Pancreas (tissue), 10 donors: ENCODE measurements around the gene AFG3L2. TPM values are rescaled to one million over a fixed set of nuclear protein-coding genes. Genes with fewer than 3 reads are reported as not detected.

Source experiments
- ATAC-seq, 4 donors: fragments of 200-7000 bp; cut with Tn5 transposase; one replicate each; pipeline versions ENCODE4 v1.8.0 to v1.9.1; 2020; ENCODE audit warnings: mild to moderate bottlenecking in 4 of 4, moderate library complexity in 4 of 4
- DNase-seq, 6 donors: peaks; one replicate each; pipeline ENCODE4 v3.0.0-alpha.2; 2020
- FAIRE-seq: peaks from 2 replicates; lab custom pipeline; 2012; peaks lifted over from hg19 to GRCh38; lab: Jason Lieb, UNC
- H3K27ac ChIP-seq, 4 donors: fragments of 200-600 bp; sonication (generic); 1 replicate in 3 of 4; 2 replicates in 1 of 4; pipeline versions ENCODE4 v1.5.0 to v1.8.0; 2020
- H3K27me3 ChIP-seq, 4 donors: fragments of 200-600 bp; one replicate each; pipeline ENCODE4 v1.8.0; 2021
- H3K36me3 ChIP-seq, 3 donors: fragments of 200-600 bp; sonication (generic) in 1 of 3; one replicate each; pipeline versions ENCODE4 v1.5.0 to v1.8.0; 2020 to 2021
- H3K4me1 ChIP-seq, 3 donors: fragments of 200-600 bp; one replicate each; pipeline ENCODE4 v1.8.0; 2021
- H3K4me3 ChIP-seq, 4 donors: fragments of 200-600 bp; sonication (generic) in 2 of 4; one replicate each; pipeline versions ENCODE4 v1.5.0 to v1.8.0; 2020 to 2021
- H3K9me3 ChIP-seq, 4 donors: fragments of 200-600 bp; one replicate each; pipeline ENCODE4 v1.8.0; 2021
- WGBS, 2 donors: extraction: QIAGEN DNeasy Blood & Tissue Kit; methylation state at CpG; one replicate each; pipeline ENCODE4 v1.1.7; 2013; 5-methylcytosine and 5-hydroxymethylcytosine counted together
- intact Hi-C, 3 donors: fragments of 100-400 bp; cut with DNase I; formaldehyde crosslinking; loops; one replicate each; pipeline versions ENCODE4 v1.11.1 to v1.14.2; 2022
- polyA plus RNA-seq, 2 donors: library from polyadenylated mRNA; stranded (reverse); fragments of 200-250 nt; gene quantifications; one replicate each; pipeline ENCODE4 v1.2.3, GENCODE V29; 2013
- total RNA-seq, 6 donors: library from RNA; stranded (reverse); fragmentation: NEBNext Ultra II Directional in 4 of 6; extraction: Animal tissue kit (Norgen Biotek cat#: 25700) in 4 of 6; gene quantifications; one replicate each; pipeline versions ENCODE4 v1.2.1 to v1.2.4, GENCODE V29; 2021 to 2023
- TF ChIP-seq, protein P1 (sequence below), 4 donors: fragments of 200-600 bp; sonication (generic) in 3 of 4; IDR thresholded peaks; one replicate each; pipeline versions ENCODE4 v1.5.0 to v1.8.0; 2021; ENCODE audit warnings: antibody characterized with exemption in 4 of 4
- donor health status: healthy with polysubstance abuse.
- donor health status: DM: no; HTN: no; CAD: no; lungs with moderate emphysema.
- donor health status: DM: no; HTN: no; CAD: no.
- donor health status: control.
- donor health status: control.
- donor health status: Bipolar disorder and iron deficiency.
- donor health status: DM: yes; HTN: yes; CAD: no.
- donor health status: DM: no; HTN: no; CAD: no.
- donor health status: DM: no; HTN: no; CAD: no.
- donor health status: DM: yes; HTN: yes; CAD: no.

Gene AFG3L2
- total and polyA plus RNA-seq, 8 donors, result 13.6 to 31.1 (median 23.4) TPM

DNA sequence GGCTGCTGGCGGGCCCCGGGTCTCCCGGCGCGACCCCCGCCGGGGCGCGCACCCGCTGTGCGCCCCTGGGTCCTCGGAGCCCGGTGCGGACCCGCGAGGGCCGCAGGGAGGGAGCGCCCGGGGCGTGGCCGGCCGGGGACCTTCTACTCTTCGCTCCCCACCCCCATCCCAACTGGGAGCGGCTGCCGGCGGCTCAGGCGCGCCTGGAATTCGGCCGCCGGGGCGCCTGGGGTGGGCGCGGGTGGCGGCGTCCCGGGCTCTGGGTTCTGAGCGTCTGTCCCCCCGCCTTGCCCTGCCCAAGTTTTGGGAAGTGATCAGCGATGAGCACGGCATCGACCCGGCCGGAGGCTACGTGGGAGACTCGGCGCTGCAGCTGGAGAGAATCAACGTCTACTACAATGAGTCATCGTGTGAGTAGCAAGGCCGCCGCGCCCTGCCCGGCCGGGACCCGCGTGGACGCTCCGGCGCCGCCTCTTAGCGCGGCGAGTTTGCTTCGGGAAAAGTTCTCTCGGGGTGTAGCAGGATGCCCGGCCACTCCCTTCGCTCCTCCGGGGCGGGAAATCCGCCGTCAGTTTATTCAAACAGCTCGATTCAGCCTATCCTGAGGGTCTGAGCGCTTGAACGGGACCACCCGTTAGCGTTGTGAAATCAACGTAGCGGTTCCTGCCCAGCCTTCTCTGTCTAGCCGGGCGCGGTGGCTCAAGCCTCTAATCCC lies 68.5 kb downstream of the AFG3L2 start:
- peak overlapping the region; percentile 67 to 91 (median 82) for H3K27ac ChIP-seq
- H3K9me3 ChIP-seq, result no peaks in the 10 kb centered on the region
- ATAC-seq (peak; percentile 73 to 80 (median 78)), FAIRE-seq (no peak), DNase-seq (peak; percentile 71 to 88 (median 80))
- 1% methylated on average over 63 to 81 of the region's 81 CpGs for WGBS, 2 donors
- peaks cover 4 to 10% (median 5%) of the 10 kb centered on the region in 3 donors for H3K4me1 ChIP-seq
- H3K27me3 ChIP-seq, result no peaks in the 10 kb centered on the region
- peak overlapping the region; percentile 65 to 85 (median 78) for H3K4me3 ChIP-seq
- peaks cover 0 to 4% (median 0%) of the 10 kb centered on the region in 3 donors for H3K36me3 ChIP-seq
- TF ChIP-seq, protein P1, sequence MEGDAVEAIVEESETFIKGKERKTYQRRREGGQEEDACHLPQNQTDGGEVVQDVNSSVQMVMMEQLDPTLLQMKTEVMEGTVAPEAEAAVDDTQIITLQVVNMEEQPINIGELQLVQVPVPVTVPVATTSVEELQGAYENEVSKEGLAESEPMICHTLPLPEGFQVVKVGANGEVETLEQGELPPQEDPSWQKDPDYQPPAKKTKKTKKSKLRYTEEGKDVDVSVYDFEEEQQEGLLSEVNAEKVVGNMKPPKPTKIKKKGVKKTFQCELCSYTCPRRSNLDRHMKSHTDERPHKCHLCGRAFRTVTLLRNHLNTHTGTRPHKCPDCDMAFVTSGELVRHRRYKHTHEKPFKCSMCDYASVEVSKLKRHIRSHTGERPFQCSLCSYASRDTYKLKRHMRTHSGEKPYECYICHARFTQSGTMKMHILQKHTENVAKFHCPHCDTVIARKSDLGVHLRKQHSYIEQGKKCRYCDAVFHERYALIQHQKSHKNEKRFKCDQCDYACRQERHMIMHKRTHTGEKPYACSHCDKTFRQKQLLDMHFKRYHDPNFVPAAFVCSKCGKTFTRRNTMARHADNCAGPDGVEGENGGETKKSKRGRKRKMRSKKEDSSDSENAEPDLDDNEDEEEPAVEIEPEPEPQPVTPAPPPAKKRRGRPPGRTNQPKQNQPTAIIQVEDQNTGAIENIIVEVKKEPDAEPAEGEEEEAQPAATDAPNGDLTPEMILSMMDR (IDR thresholded peaks at IDR 0.05), result no peak
- intact Hi-C loops, result no loop called here

DNA sequence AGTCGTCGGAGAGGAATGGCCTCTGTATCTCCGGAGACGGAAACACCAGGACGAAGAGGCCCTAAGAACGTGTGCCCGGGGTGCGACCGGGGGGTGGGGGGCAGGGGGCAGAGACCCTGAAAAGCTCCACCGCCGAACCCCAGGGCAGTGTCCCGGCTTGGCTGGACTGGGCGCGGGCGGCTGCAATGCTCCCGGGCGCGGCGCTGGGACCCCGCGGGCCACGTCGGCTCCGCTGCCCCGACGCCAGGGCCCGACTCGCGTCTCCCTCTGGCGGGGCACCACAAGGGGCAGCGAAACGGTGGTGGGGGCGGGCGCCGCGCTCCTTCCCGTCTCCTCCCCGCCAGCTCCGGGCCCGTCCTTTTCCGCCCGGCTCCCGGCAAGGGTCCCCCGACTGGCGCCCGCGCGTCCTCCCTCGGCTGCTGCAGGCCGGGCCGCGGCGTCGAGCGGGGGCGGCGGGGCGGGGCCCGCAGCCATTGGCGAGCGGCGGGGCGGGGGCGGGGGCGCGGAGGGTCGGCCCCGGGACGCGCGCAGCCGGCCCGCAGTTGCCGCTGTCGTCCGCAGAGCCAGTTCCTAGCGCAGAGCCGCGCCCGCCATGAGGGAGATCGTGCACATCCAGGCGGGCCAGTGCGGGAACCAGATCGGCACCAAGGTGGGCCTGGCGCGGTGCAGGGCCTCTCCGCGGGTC lies 69.2 kb downstream of the AFG3L2 start, which contains the start of gene TUBB6:
Gene TUBB6, plus strand, starts transcription at position 541 of the 685 bp plus-strand sequence. Its CDS starts 52 bp downstream, at position 593.
- H3K27ac ChIP-seq, result peak within 1 kb of the TSS; percentile 67 to 91 (median 82)
- peaks cover 0 to 6% (median 0%) of the 10 kb centered on the region in 3 donors for H3K4me1 ChIP-seq
- peak; percentile 31 to 81 (median 64) for DNase-seq
- ATAC-seq, result peak; percentile 31 to 58 (median 42)
- H3K36me3 ChIP-seq, result peaks cover 0 to 4% (median 0%) of the 10 kb centered on the region in 3 donors
- TF ChIP-seq, protein P1 (IDR thresholded peaks at IDR 0.05), result no peak
- H3K27me3 ChIP-seq, result no peaks in the 10 kb centered on the region
- intact Hi-C loops, result no loop called here
- no peaks in the 10 kb centered on the region for H3K9me3 ChIP-seq
- 6% methylated on average over 59 to 88 of the region's 88 CpGs for WGBS, 2 donors
- FAIRE-seq, result no peak
- peak within 1 kb of the TSS; percentile 65 to 85 (median 78) for H3K4me3 ChIP-seq

DNA sequence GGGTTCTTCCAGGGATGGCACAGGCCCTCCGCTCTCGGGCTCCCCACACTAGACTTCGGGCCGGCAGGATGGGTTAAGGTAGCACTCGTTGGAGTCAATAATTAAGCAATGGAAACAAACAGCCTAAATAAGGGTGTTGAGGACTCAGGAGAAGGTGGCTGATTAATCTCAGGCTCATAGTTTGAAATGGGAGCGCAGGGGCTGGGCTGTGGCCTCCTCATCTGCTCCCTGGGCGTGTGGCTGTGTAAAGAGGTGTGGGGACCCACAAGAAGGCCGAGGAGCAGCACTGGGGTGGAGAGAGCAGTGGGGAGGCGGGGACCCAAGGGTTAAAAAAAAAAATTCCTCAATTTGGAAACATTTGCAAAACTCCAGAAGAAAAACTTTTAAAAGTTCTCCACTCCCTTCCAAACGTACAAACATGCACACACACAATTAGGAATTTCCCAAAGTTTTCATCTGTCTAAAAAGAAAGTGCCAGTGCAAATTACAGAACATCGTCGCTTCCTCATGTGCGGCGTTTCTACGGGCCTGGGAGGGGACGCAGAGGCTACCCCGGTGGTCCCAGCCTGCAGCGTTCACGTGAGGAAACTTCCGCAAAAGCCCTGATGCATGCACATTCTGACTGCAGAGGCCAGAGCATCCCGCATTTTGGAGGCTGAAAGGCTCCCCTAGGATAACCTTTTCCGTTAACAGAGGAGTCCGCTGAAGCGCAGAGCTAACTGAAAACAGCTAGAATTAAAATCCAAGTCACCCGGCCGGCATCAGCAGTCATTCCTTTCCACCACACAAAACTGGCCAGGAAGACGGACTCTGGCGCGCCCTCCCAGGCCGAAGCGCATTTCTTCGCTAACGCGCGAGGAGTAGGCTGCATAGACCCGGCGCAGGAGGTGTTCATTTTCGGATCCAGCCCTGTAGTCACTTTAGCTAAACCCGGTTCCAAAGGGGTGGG lies 70.0 kb downstream of the AFG3L2 start:
- intact Hi-C loops, result no loop called here
- peak overlapping the region; percentile 42 to 91 (median 56) for H3K27ac ChIP-seq
- DNase-seq, result no peak
- FAIRE-seq, result no peak
- no peaks in the 10 kb centered on the region for H3K27me3 ChIP-seq
- peak overlapping the region in 1 of 4 donors; percentile 84 for H3K4me3 ChIP-seq
- peak in 2 of 4 donors; percentile 3 to 19 for ATAC-seq
- WGBS, 2 donors, result 62 to 67% methylated on average over 39 of the region's 39 CpGs
- H3K4me1 ChIP-seq, result peaks cover 0 to 6% (median 0%) of the 10 kb centered on the region in 3 donors
- H3K36me3 ChIP-seq, result peaks cover 0 to 1% (median 0%) of the 10 kb centered on the region in 3 donors
- H3K9me3 ChIP-seq, result no peaks in the 10 kb centered on the region
- TF ChIP-seq, protein P1 (IDR thresholded peaks at IDR 0.05), result no peak

DNA sequence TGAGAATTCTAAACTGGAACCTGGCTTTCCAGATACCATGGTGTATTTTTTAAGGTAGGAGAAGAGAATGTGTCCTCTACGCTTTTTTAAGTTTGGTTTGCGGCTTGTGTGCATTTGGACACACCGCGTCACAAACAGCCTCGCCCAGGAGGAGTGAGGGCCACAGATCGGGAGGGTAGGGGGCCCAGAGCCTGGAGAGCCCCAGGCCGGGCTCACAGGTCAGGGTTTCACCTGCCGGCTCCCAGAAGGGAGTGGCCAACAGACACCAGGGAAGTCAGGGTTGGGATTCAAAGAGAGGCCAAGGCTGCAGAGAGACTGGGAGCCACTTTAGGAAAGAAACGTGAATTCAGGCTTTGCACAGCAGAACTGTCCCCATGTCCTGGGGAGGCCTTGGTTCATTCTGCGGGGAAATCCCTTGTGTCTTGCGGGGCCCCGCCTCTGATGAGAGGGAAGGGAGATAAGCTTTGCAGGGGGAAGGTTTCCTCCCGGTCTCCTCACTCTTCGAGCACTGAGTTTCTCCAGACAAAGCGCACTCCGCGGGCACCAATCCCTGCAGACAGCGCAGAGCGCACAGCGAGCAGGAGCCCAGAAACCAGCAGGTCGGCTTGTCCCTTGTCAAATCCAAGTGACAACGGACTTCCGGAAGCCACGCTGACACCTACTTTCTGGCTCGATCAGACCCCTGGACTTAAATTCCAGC lies 70.9 kb downstream of the AFG3L2 start:
- intact Hi-C loops, result no loop called here

More for the DNA sequence above, 70.9 kb downstream of the AFG3L2 start:
- Histone ChIP-seq H3K4me3 (no peak overlapping the region), H3K27me3 (no peaks in the 10 kb centered on the region), H3K36me3 (no peaks in the 10 kb centered on the region), H3K9me3 (no peaks in the 10 kb centered on the region), H3K27ac (no peak overlapping the region), H3K4me1 (peaks cover 0 to 6% (median 0%) of the 10 kb centered on the region in 3 donors)
- DNase-seq (no peak), ATAC-seq (no peak), FAIRE-seq (no peak)
- 91 to 95% methylated on average over 25 of the region's 25 CpGs for WGBS, 2 donors
- TF ChIP-seq, protein P1 (IDR thresholded peaks at IDR 0.05), result no peak
